Lower leg skin (tissue), 4 donors: ENCODE results near the gene ANKH. TPM values are rescaled to one million over a fixed set of nuclear protein-coding genes. Genes with fewer than 3 reads are reported as not detected.

ENCODE experiments used
- DNase-seq, 2 donors: peaks; one replicate each; pipeline ENCODE4 v3.0.0-alpha.2; 2019; ENCODE audit warnings: low spot score in 2 of 2
- H3K4me3 ChIP-seq: fragments of 200-600 bp; sonication (generic); 2 replicates; pipeline ENCODE4 v1.5.1; 2017; ENCODE audit warnings: mild to moderate bottlenecking, low read depth; ENCODE audit not compliant: poor library complexity, severe bottlenecking
- POLR2A ChIP-seq, 2 donors: fragments of 450-650 bp; IDR thresholded peaks; one replicate each; pipeline ENCODE4 v1.6.1; 2016 to 2017; ENCODE audit warnings: antibody characterized with exemption in 2 of 2, mild to moderate bottlenecking in 1 of 2, moderate library complexity in 1 of 2
- WGBS, 2 donors: methylation state at CpG; one replicate each; pipeline ENCODE4 v1.1.5; 2018; 5-methylcytosine and 5-hydroxymethylcytosine counted together
- intact Hi-C: fragments of 100-400 bp; cut with DNase I; formaldehyde crosslinking; loops from one replicate; pipeline ENCODE4 v1.15.0; 2023; ENCODE audit warnings: low total_unique reads
- total RNA-seq, 4 donors: library from RNA; depleted of rRNA; stranded (reverse); fragments of >200 nt; gene quantifications; one replicate each; pipeline ENCODE4 v1.1.0, GENCODE V29; 2016
- TF ChIP-seq, protein P1 (sequence below), 3 donors: fragments of 450-650 bp; IDR thresholded peaks; one replicate each; pipeline ENCODE4 v1.5.1; 2016; ENCODE audit warnings: antibody characterized with exemption in 3 of 3, mild to moderate bottlenecking in 3 of 3, moderate library complexity in 2 of 3

ANKH gene
- total RNA-seq, 4 donors from 2014 or later = 44.0 to 84.8 (median 67.9) TPM

DNA sequence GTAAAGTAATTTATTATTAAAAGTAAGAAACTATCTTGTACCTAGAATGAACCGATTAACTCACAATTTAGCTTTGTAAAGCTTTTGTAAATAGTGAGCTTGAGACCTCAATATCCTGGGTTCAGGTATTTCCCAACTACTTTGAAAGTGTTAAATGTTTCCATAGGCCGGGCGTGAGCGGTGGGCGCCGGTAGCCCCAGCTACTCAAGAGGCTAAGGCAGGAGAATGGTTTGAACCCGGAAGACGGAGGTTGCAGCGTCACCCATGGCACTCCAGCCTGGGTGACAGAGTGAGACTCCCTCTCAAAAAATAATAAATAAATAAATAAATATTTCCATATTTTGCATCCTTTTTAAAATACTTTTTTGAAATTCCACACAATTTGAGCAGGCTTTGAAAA, 1.5 kb upstream of the ANKH start:
- TF ChIP-seq, protein P1, sequence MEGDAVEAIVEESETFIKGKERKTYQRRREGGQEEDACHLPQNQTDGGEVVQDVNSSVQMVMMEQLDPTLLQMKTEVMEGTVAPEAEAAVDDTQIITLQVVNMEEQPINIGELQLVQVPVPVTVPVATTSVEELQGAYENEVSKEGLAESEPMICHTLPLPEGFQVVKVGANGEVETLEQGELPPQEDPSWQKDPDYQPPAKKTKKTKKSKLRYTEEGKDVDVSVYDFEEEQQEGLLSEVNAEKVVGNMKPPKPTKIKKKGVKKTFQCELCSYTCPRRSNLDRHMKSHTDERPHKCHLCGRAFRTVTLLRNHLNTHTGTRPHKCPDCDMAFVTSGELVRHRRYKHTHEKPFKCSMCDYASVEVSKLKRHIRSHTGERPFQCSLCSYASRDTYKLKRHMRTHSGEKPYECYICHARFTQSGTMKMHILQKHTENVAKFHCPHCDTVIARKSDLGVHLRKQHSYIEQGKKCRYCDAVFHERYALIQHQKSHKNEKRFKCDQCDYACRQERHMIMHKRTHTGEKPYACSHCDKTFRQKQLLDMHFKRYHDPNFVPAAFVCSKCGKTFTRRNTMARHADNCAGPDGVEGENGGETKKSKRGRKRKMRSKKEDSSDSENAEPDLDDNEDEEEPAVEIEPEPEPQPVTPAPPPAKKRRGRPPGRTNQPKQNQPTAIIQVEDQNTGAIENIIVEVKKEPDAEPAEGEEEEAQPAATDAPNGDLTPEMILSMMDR (IDR thresholded peaks at IDR 0.05) = no peak
- TF ChIP-seq POLR2A (IDR thresholded peaks at IDR 0.05) = no peak
- intact Hi-C loops = no loop called here
- DNase-seq = no peak
- WGBS, 2 donors = 85 to 89% methylated on average over 9 of the region's 9 CpGs
- H3K4me3 ChIP-seq = no peak overlapping the region

DNA sequence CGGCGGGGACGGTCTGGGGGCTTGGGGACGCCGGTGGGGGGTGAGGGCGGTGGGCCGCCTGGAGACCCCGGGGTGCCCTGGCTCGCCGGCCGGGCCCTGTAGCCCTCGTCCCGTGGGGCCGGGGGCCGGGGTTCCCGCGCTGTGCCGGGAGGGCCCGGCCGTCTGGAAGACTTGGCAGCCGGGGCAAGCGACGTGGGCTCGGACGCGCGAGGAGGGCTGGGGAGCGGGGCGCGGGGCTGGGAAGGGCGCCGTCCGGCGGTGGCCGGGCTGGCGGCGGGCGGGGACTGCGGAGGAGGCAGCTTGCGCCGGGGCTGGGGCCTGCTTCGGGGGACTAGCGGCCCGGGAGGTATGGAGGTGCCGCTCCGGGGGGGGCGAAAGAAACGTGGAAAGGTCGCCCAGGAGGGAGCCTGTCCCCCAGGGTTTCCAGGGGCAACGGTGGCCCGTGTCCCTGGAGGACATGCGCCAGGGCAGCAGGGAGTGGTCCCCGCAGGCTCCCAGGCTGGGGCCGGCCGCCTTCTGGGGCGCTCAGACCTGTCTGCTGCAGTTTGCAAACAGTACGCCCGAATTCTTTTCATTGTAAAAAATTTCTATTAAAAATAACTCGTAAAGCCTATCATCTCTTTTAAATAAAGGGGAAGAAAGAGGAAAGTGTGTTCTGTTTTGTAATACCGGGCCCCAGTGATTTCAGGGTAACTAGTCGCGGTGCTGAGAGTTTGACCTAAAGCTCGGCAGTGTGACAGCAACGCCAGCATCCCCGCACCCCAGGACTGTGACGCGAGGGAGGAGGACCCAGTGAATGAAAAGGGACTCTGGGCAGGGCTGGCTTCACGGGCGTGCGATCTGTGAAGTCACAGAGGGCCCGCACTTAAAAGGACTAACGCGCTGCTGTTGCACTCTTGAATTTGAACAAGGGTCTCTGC, 752 bp upstream of the ANKH start:
- H3K4me3 ChIP-seq = peak overlapping the region; percentile 65
- WGBS, 2 donors = 4 to 6% methylated on average over 27 to 52 of the region's 73 CpGs
- TF ChIP-seq, protein P1 (IDR thresholded peaks at IDR 0.05) = no peak
- TF ChIP-seq POLR2A (IDR thresholded peaks at IDR 0.05) = no peak
- intact Hi-C loops = no loop called here
- DNase-seq = peak; percentile 64 to 93

DNA sequence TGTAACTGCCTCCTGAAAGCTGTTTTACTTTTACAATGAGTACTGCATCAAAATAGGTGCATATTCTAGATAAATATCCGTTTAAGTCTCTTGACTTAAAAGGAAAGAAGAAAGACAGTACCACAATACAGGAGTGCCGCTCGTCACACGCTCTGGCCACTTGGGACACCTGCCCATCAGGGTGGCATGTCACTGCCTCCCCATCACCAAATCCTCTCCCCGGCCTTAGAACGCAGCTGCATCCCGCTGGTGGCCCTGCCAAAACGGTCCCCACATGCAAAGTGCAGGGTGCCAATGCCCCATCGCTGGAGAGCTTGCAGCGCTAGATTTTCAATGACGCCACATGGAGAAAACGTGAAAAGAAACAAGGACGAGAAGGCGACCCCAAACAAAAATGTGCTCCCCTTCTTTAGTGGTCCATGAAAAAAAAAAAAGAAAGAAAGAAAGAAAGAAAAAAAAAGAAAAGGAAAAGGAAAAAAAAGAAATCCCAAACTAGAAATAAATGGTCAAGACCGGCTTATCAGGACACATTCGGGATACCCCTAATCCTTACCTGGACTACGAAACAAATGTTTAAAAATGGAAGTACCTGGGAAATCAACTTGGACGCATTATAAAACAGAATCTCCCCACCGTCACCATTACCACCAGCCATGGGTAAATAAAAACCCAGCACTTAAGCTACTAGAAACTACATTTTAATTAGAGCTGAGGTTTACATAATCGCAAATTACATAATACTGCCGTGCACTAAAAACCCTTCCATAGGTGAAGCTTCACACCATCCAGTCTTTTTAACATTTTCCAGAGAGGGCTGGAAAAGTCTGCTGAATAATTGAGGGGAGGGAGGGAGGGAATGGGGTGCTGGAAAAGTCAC, 1.0 kb downstream of the ANKH start:
- 3 to 9% methylated on average over 21 of the region's 21 CpGs for WGBS, 2 donors
- peak; percentile 23 to 88 for DNase-seq
- H3K4me3 ChIP-seq = peak overlapping the region; percentile 60
- no peak for TF ChIP-seq POLR2A (IDR thresholded peaks at IDR 0.05)
- TF ChIP-seq, protein P1 (IDR thresholded peaks at IDR 0.05) = no peak
- intact Hi-C loops = no loop called here

- intact Hi-C loops = no loop called here
- TF ChIP-seq, protein P1 (IDR thresholded peaks at IDR 0.05) = no peak
- TF ChIP-seq POLR2A (IDR thresholded peaks at IDR 0.05) = no peak
- no peak for DNase-seq
- 27 to 32% methylated on average over 9 of the region's 9 CpGs for WGBS, 2 donors
- H3K4me3 ChIP-seq = peak overlapping the region; percentile 60
These were observed 1.9 kb downstream of the ANKH start for GRCh38 chr5:14869668-14870164.

GRCh38 chr5:14869233-14869632, 2.3 kb downstream of the ANKH start:
- no peak for TF ChIP-seq POLR2A (IDR thresholded peaks at IDR 0.05)
- TF ChIP-seq, protein P1 (IDR thresholded peaks at IDR 0.05) = no peak
- 64% methylated on average over 2 of the region's 2 CpGs for WGBS, 2 donors
- intact Hi-C loops = no loop called here
- no peak for DNase-seq
- no peak overlapping the region for H3K4me3 ChIP-seq
